HG02678 (cell line): ENCODE measurements around the gene NRIP1.

Experiments
- ATAC-seq: cut with Tn5 transposase; IDR thresholded peaks from one replicate; pipeline ENCODE4 v1.9.1; 2021; ENCODE audit warnings: mild to moderate bottlenecking, moderate library complexity; ENCODE audit not compliant: unreplicated experiment

Gene NRIP1

DNA sequence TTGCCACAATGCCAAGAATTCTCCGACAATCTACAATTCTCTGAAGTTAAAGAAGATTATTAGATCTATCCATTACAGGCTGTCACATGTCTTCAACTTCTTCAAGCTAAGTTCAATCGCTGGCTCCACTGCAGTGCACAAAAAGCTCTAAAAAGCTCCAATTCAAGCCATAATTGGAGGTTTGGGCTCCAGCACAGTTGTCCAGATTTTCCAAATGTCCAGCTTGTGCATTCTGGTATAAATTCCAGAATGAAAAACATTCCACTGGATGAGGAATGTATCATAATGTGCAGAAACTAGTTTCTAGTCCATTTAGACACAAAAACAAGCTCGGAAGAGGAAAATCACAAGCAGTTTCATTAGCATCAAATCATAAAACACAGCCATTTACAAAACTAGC, 138.6 kb downstream of the NRIP1 start:
- no peak for ATAC-seq

DNA sequence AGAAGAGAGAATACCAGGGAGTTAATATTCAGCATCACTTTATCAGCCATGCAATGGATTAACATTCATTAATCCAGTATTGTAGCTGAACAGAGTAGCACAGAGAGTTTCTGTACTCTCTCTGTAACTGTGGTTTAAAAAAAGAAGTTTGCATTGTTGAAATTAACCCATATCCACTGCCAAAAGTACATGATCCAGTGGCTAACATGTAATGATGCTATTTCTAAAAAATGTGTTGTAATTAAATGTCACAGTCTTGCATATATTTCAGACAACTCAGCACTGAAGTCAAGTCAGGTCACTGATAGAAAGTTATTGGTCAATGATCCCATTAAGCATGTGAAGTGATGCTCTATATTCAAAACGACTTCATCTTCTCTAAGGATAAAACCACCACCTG, 141.3 kb downstream of the NRIP1 start:
- no peak for ATAC-seq

DNA sequence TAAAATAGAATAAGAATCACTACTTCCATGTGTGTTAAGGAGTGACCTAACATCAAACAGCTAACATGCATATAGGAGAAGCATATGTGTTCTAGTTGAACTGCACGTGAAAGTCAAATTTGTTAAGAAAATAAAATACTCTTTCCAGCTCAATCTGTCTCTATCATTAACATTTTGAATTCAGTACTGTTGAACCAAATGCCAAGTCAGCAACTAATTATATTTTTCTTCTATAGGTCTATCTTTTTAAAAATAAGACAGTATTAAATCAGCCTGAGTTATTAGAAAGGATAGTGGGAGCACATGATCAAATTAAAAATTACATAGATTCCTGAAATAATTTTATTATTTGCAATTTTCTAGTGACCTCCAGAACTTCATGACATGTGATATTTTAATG, 141.8 kb downstream of the NRIP1 start:
- ATAC-seq = no peak

DNA sequence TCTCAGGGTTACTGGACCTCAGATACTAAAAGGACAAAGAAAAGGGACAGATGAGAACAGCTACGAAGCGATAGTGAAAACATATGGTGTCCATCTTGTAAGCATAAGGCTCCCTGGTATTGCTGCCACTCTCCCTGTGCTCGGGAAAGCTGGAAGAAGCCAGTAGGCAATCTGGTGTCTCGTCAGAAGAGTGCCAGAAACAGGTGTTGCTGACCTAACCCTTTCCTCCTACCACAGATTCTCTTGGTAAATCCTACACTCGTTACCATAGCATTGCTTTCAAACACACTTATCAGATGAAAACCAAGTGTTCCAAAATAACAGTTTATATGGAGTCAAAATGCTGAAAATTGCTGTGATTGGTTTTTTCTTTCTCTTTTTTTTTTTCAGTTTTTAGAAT, 146.3 kb downstream of the NRIP1 start:
- ATAC-seq = no peak

DNA sequence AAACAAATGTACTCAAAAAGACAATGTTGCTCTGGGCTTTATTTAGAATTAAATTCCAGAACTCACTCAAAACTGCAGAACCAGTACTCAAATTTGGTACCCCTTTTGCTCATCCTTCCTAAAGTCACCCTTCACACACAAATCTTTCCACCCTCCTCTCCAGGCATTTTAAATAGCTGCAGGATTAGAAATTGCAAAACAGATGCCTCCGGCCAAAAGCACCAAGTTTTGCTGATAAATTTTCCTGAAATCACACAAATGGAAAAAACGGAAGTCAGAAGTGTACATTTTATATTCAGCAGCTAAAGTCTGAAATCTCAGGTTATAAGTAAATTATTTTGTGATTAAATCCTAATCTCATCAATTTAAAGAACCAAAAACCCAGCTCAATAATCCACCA, 147.0 kb downstream of the NRIP1 start:
- no peak for ATAC-seq

DNA sequence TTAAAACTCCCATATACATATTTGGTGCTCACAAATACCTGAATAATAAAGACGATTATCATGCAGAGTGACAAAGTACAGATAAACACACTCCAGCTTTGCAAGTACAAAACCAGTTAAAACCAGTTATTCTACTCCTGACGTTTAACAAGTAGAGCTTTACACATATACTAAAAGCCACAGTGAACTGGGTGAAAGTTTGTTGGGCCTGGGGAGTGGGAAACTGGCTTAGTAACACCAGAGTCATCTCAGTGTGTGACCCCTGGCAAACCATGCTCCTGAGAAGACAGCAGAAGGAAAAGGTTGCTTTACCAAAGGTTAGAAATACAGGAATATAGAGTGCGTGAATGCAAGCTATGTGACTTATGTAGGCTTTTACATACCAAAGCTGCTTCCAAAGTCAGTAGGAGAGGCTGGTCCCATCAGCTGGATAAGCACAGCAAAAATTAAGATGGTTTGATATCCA, 148.1 kb downstream of the NRIP1 start:
- no peak for ATAC-seq

DNA sequence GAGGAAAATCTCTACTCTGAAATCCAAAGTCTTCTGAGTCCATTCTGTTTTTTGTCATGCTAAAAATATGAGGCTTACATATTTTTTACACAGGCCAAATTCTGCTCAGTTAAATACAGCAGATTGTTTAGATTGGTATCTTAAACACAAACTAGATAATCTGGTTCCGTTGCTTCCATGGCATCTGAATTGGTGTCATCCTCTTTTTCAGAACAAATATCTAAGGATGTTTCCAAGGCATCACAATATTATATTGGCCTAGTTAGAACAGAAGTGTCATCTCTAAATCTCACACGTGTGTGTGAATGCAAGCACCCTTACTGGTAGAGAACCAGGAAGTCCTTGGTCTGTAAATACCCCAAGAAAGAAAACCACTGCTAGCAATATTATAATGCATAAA, 151.2 kb downstream of the NRIP1 start:
- no peak for ATAC-seq

DNA sequence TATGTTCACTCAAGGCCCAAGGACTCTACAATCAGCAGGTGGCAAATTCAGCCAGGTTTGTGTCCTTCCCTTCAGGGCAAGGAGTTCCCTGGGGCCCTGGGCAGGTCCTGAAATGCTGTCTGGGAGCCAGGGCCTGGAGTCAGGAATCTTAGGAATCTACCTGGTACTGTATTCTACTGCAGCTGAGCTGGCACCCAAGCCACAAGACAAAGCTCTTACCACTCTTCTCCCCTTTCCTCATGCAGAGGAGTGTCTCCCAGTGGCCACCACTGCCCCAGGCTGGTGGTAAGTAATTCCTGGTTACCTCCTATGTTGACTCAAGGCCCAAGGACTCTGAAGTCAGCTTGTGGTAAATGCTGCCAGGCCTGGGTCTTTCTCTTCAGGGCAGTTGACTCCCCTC, 153.4 kb downstream of the NRIP1 start:
- no peak for ATAC-seq
